Liver (tissue), 9 donors: Measurements from ENCODE around the gene TSHZ3. TPM values are rescaled to one million over a fixed set of nuclear protein-coding genes. Genes with fewer than 3 reads are reported as not detected.

Experiments used
- DNase-seq: peaks from one replicate; pipeline ENCODE4 v3.0.0-alpha.2; 2017; ENCODE audit warnings: low spot score
- H3K27ac ChIP-seq, 2 donors: one replicate each; pipeline ENCODE4 v1.7.0; 2013; ENCODE audit warnings: inconsistent platforms in 2 of 2, low read length in 2 of 2, control low read depth in 1 of 2, low read depth in 1 of 2, mild to moderate bottlenecking in 1 of 2
- H3K27me3 ChIP-seq, 4 donors: one replicate each; pipeline versions ENCODE4 v1.6.1 to v1.7.0; 2013; ENCODE audit warnings: low read length in 3 of 4, inconsistent platforms in 1 of 4, mild to moderate bottlenecking in 1 of 4, moderate library complexity in 1 of 4; ENCODE audit not compliant: control insufficient read depth in 4 of 4, insufficient read depth in 4 of 4
- H3K36me3 ChIP-seq, 4 donors: one replicate each; pipeline versions ENCODE4 v1.6.1 to v1.7.0; 2013; ENCODE audit warnings: low read length in 3 of 4, mild to moderate bottlenecking in 3 of 4, low read depth in 1 of 4, moderate library complexity in 1 of 4; ENCODE audit not compliant: control insufficient read depth in 4 of 4, insufficient read depth in 3 of 4
- H3K4me1 ChIP-seq, 4 donors: one replicate each; pipeline versions ENCODE4 v1.6.1 to v1.7.0; 2013; ENCODE audit warnings: low read length in 3 of 4, mild to moderate bottlenecking in 3 of 4, moderate library complexity in 1 of 4; ENCODE audit not compliant: control insufficient read depth in 4 of 4, insufficient read depth in 4 of 4
- H3K4me3 ChIP-seq, 3 donors: one replicate each; pipeline versions ENCODE4 v1.6.1 to v1.7.0; 2013; ENCODE audit warnings: low read length in 3 of 3, control low read depth in 1 of 3, low read depth in 1 of 3, mild to moderate bottlenecking in 1 of 3
- H3K9ac ChIP-seq, 2 donors: one replicate each; pipeline ENCODE4 v1.7.0; 2013; ENCODE audit warnings: low read length in 2 of 2, mild to moderate bottlenecking in 2 of 2, moderate library complexity in 2 of 2, control low read depth in 1 of 2, low read depth in 1 of 2
- H3K9me3 ChIP-seq, 4 donors: one replicate each; pipeline versions ENCODE4 v1.6.1 to v1.7.0; 2013; ENCODE audit warnings: low read length in 3 of 4; ENCODE audit not compliant: control insufficient read depth in 4 of 4
- CTCF ChIP-seq: fragments of 150-350 bp; IDR thresholded peaks from 2 replicates; pipeline ENCODE4 v1.5.1; 2017; ENCODE audit warnings: improper control_type of control experiment, low read depth, low read length; ENCODE audit not compliant: missing input control
- FOXA1 ChIP-seq: IDR thresholded peaks from 2 replicates; pipeline ENCODE4 v1.6.1; 2016; ENCODE audit warnings: antibody characterized with exemption
- FOXA2 ChIP-seq: IDR thresholded peaks from 2 replicates; pipeline ENCODE4 v1.6.1; 2016; ENCODE audit warnings: antibody characterized with exemption
- HNF4G ChIP-seq: IDR thresholded peaks from 2 replicates; pipeline ENCODE4 v1.6.1; 2016; ENCODE audit warnings: antibody characterized with exemption
- NR2F2 ChIP-seq: IDR thresholded peaks from 2 replicates; pipeline ENCODE4 v1.6.1; 2016; ENCODE audit warnings: antibody characterized with exemption
- TAF1 ChIP-seq: conservative IDR thresholded peaks from 2 replicates; pipeline ENCODE4 v1.6.1; 2016; ENCODE audit warnings: antibody characterized with exemption, mild to moderate bottlenecking
- YY1 ChIP-seq: IDR thresholded peaks from 2 replicates; pipeline ENCODE4 v1.6.1; 2016; ENCODE audit warnings: antibody characterized with exemption, mild to moderate bottlenecking
- ZBTB33 ChIP-seq: IDR thresholded peaks from 2 replicates; pipeline ENCODE4 v1.6.1; 2016; ENCODE audit warnings: antibody characterized with exemption
- WGBS: extraction: QIAGEN DNeasy Blood & Tissue Kit; methylation state at CpG from one replicate; pipeline ENCODE4 v1.1.7; 2013; 5-methylcytosine and 5-hydroxymethylcytosine counted together
- polyA plus RNA-seq, 2 donors: library from polyadenylated mRNA; stranded (reverse) in 1 of 2; unstranded in 1 of 2; fragments of 200-250 nt in 1 of 2; fragments of >200 nt in 1 of 2; fragmentation: Nextera tagmentation in 1 of 2; extraction: Ambion mirVana in 1 of 2; gene quantifications; one replicate each; pipeline versions ENCODE4 v1.2.1 to v1.2.3, GENCODE V29; 2013 to 2015
- total RNA-seq, 2 donors: library from RNA; depleted of rRNA; stranded (reverse); fragments of >200 nt; gene quantifications; one replicate each; pipeline ENCODE4 v1.2.3, GENCODE V29; 2014
- TF ChIP-seq, protein P1 (sequence below): IDR thresholded peaks from 2 replicates; pipeline ENCODE4 v1.6.1; 2016; ENCODE audit warnings: antibody characterized with exemption
- donor health status: healthy.
- donor health status: healthy.
- donor health status: healthy.
- donor health status: healthy.
- donor health status: healthy.

Gene TSHZ3
- total and polyA plus RNA-seq, 4 donors, result 0.42 to 3.3 (median 0.68) TPM

DNA sequence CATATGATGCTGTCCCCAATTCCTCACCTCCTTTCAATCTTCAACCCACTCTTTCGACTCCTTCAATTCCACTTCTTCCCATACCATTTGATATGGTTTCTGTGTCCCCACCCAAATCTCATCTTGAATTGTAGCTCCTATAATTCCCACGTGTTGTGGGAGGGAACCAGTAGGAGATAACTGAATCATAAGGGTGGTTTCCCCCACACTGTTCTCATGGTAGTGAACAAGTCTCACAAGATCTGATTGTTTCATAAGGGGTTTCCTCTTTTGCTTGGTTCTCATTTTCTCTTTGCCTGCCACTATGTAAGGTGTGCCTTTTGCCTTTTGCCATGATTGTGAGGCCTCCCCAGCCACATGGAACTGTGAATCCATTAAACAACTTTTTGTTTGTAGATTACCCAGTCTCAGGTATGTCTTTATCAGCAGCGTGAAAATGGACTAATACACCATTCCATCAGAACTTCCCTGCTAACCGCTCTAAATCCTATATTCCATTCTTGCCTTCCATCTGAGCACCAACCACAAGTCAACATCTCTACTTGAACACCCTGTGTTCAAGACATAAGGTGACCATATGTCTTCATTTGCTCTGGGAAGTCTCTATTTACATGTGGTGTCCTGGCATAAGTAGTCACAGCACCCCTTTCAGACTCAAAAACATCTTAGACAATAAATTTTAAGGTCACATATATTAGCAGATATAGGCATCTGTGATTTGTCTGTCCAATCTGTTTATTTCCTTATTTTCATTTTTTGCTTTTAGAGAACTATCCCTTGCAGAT is 122.9 kb downstream of the TSHZ3 start:
- H3K9ac ChIP-seq, result no peak overlapping the region
- peaks cover 0 to 4% (median 0%) of the 10 kb centered on the region in 4 donors for H3K27me3 ChIP-seq
- no peaks in the 10 kb centered on the region for H3K4me1 ChIP-seq
- H3K4me3 ChIP-seq, result no peak overlapping the region
- peaks cover 0 to 1% (median 0%) of the 10 kb centered on the region in 4 donors for H3K9me3 ChIP-seq
- no peak for DNase-seq
- H3K36me3 ChIP-seq, result no peaks in the 10 kb centered on the region
- 77% methylated on average over 4 of the region's 4 CpGs for WGBS
- no peak overlapping the region for H3K27ac ChIP-seq
- TF ChIP-seq HNF4G (no peak), NR2F2 (no peak), FOXA1 (no peak), TAF1 (no peak), YY1 (no peak), FOXA2 (no peak), ZBTB33 (no peak), CTCF (no peak)
- TF ChIP-seq, protein P1, sequence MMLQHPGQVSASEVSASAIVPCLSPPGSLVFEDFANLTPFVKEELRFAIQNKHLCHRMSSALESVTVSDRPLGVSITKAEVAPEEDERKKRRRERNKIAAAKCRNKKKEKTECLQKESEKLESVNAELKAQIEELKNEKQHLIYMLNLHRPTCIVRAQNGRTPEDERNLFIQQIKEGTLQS, result no peak
